ENCODE measurements around the gene VTCN1. TPM values are rescaled to one million over a fixed set of nuclear protein-coding genes. Genes with fewer than 3 reads are reported as not detected.
"Not testable (repeated sequence)": the region's sequence is repeated elsewhere in the genome, so short reads cannot be mapped to it uniquely, and the experiment has no call there.

Gene VTCN1
- total RNA-seq, 1 donor from 2014 or later = 0.29 TPM

- Histone ChIP-seq H3K36me3 (ENCODE audit: control insufficient read depth, insufficient read depth, low read length) (no peaks in the 10 kb centered on the region), H3K4me3 (ENCODE audit: low read depth, low read length) (no peak overlapping the region), H3K27me3 (ENCODE audit: control insufficient read depth, insufficient read depth, low read length) (no peaks in the 10 kb centered on the region)
- DNase-seq (ENCODE audit: low read depth) = no peak
- TF ChIP-seq, protein P1, sequence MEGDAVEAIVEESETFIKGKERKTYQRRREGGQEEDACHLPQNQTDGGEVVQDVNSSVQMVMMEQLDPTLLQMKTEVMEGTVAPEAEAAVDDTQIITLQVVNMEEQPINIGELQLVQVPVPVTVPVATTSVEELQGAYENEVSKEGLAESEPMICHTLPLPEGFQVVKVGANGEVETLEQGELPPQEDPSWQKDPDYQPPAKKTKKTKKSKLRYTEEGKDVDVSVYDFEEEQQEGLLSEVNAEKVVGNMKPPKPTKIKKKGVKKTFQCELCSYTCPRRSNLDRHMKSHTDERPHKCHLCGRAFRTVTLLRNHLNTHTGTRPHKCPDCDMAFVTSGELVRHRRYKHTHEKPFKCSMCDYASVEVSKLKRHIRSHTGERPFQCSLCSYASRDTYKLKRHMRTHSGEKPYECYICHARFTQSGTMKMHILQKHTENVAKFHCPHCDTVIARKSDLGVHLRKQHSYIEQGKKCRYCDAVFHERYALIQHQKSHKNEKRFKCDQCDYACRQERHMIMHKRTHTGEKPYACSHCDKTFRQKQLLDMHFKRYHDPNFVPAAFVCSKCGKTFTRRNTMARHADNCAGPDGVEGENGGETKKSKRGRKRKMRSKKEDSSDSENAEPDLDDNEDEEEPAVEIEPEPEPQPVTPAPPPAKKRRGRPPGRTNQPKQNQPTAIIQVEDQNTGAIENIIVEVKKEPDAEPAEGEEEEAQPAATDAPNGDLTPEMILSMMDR (IDR thresholded peaks at IDR 0.05; ENCODE audit: insufficient read depth, low read length, poor library complexity, severe bottlenecking) = no peak
Observed at GRCh38 chr1:117164209-117164608, 46.5 kb downstream of the VTCN1 start.

DNA sequence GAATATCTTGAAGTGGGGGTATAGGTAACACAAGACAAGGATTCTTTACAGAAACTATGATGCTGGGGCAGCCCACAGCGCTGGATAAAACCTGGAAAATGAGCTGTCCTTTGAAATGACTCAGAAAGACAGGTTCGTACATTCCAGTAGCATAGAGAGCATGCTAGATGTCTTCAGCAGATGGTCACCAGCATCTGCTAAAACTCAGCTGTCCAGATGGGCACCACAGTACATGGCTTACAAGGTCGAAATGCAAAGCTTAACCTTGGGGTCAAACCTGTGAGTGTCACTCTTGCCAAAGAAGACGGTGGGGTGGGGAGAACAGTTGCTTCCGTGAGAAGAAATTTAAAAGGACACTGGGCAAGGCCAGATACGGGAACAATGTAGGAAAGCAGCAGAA, 47.9 kb downstream of the VTCN1 start:
- TF ChIP-seq, protein P1 (IDR thresholded peaks at IDR 0.05; ENCODE audit: insufficient read depth, low read length, poor library complexity, severe bottlenecking) = no peak
- Histone ChIP-seq H3K36me3 (ENCODE audit: control insufficient read depth, insufficient read depth, low read length) (no peaks in the 10 kb centered on the region), H3K4me3 (ENCODE audit: low read depth, low read length) (no peak overlapping the region), H3K27me3 (ENCODE audit: control insufficient read depth, insufficient read depth, low read length) (no peaks in the 10 kb centered on the region)
- no peak for DNase-seq (ENCODE audit: low read depth)

DNA sequence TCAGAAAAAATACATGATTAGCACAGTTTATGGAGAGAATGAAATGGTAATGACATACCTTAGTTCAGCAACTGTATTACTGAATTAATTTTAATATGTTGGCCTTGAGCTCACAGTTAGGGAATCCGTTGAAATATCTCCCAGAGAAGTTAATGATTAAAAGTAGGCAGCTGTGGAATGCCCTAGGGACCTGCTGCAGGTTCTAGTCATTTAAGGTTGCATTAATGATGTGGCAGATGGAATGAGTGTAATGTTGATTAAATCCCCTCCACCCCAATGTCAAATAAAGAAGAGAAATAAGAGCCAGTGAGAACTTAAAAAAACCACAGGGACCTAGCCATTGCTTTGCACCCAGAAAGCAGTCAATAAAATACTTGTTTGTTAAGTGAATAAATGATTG, 48.8 kb downstream of the VTCN1 start:
- no peak for DNase-seq (ENCODE audit: low read depth)
- no peaks in the 10 kb centered on the region for H3K36me3 ChIP-seq (ENCODE audit: control insufficient read depth, insufficient read depth, low read length)
- no peaks in the 10 kb centered on the region for H3K27me3 ChIP-seq (ENCODE audit: control insufficient read depth, insufficient read depth, low read length)
- H3K4me3 ChIP-seq (ENCODE audit: low read depth, low read length) = no peak overlapping the region
- TF ChIP-seq, protein P1 (IDR thresholded peaks at IDR 0.05; ENCODE audit: insufficient read depth, low read length, poor library complexity, severe bottlenecking) = no peak

GRCh38 chr1:117151305-117151704, 59.4 kb downstream of the VTCN1 start:
- H3K27me3 ChIP-seq (ENCODE audit: control insufficient read depth, insufficient read depth, low read length); H3K36me3 ChIP-seq (ENCODE audit: control insufficient read depth, insufficient read depth, low read length); DNase-seq (ENCODE audit: low read depth); H3K4me3 ChIP-seq (ENCODE audit: low read depth, low read length): not testable (repeated sequence)

GRCh38 chr1:117150316-117150715, 60.4 kb downstream of the VTCN1 start:
- no peak overlapping the region for H3K4me3 ChIP-seq (ENCODE audit: low read depth, low read length)
- DNase-seq (ENCODE audit: low read depth) = no peak

GRCh38 chr1:117147856-117148588, 62.7 kb downstream of the VTCN1 start:
- TF ChIP-seq, protein P1 (IDR thresholded peaks at IDR 0.05; ENCODE audit: insufficient read depth, low read length, poor library complexity, severe bottlenecking) = no peak
- no peak for DNase-seq (ENCODE audit: low read depth)
- H3K27me3 ChIP-seq (ENCODE audit: control insufficient read depth, insufficient read depth, low read length) = no peaks in the 10 kb centered on the region

More at GRCh38 chr1:117150316-117150715, 60.4 kb downstream of the VTCN1 start:
- no peaks in the 10 kb centered on the region for H3K36me3 ChIP-seq (ENCODE audit: control insufficient read depth, insufficient read depth, low read length)
- H3K27me3 ChIP-seq (ENCODE audit: control insufficient read depth, insufficient read depth, low read length) = no peaks in the 10 kb centered on the region
- TF ChIP-seq, protein P1 (IDR thresholded peaks at IDR 0.05; ENCODE audit: insufficient read depth, low read length, poor library complexity, severe bottlenecking) = no peak

More at GRCh38 chr1:117147856-117148588, 62.7 kb downstream of the VTCN1 start:
- no peaks in the 10 kb centered on the region for H3K36me3 ChIP-seq (ENCODE audit: control insufficient read depth, insufficient read depth, low read length)
- no peak overlapping the region for H3K4me3 ChIP-seq (ENCODE audit: low read depth, low read length)
